GM18858 (cell line): ENCODE data around the gene RDM1.

Experiments
- ATAC-seq: cut with Tn5 transposase; IDR thresholded peaks from one replicate; pipeline ENCODE4 v1.9.1; 2021; ENCODE audit not compliant: unreplicated experiment

RDM1 gene

GRCh38 chr17:35934760-35935159, 4.2 kb upstream of the RDM1 start:
- ATAC-seq, result no peak

GRCh38 chr17:35932586-35932985, 2.0 kb upstream of the RDM1 start:
- ATAC-seq, result no peak

- ATAC-seq, result no peak
These were observed 1.3 kb upstream of the RDM1 start for GRCh38 chr17:35931794-35932425.

GRCh38 chr17:35927714-35928113, 2.9 kb downstream of the RDM1 start:
- ATAC-seq, result no peak

- ATAC-seq, result no peak
These were observed 6.9 kb downstream of the RDM1 start for GRCh38 chr17:35923609-35924114.

GRCh38 chr17:35920229-35920628, 10.3 kb downstream of the RDM1 start:
- ATAC-seq, result no peak

GRCh38 chr17:35918665-35919064, 11.9 kb downstream of the RDM1 start:
- no peak for ATAC-seq

- ATAC-seq, result no peak
These were observed 12.9 kb downstream of the RDM1 start for GRCh38 chr17:35917519-35918213.

GRCh38 chr17:35915153-35915964, 15.2 kb downstream of the RDM1 start:
- no peak for ATAC-seq

- ATAC-seq, result no peak
These were observed 16.2 kb downstream of the RDM1 start for GRCh38 chr17:35914354-35914753.

- no peak for ATAC-seq
These were observed 17.0 kb downstream of the RDM1 start for GRCh38 chr17:35913609-35914008.

GRCh38 chr17:35912942-35913341, 17.6 kb downstream of the RDM1 start:
- no peak for ATAC-seq

GRCh38 chr17:35912339-35912912, 18.1 kb downstream of the RDM1 start:
- ATAC-seq, result no peak

- ATAC-seq, result no peak
These were observed 21.2 kb downstream of the RDM1 start for GRCh38 chr17:35909408-35909807.

GRCh38 chr17:35907691-35908090, 22.9 kb downstream of the RDM1 start:
- ATAC-seq, result no peak

- no peak for ATAC-seq
These were observed 23.5 kb downstream of the RDM1 start for GRCh38 chr17:35906926-35907637.

GRCh38 chr17:35906191-35906925, 24.2 kb downstream of the RDM1 start:
- no peak for ATAC-seq

- ATAC-seq, result no peak
These were observed 27.1 kb downstream of the RDM1 start for GRCh38 chr17:35903451-35903850.

- ATAC-seq, result no peak
These were observed 28.9 kb downstream of the RDM1 start for GRCh38 chr17:35901631-35902175.
